HL-60/S4 treated with phorbol 12-myristate 13-acetate at 8.2 ng/mL for 4 days and 3 days (cell line): ENCODE measurements around the gene EPHA8.

Experiments
- in situ Hi-C: fragments of 300-500 bp; cut with MboI; formaldehyde crosslinking; loops from 2 replicates; pipeline ENCODE4 v1.15.0; 2022; ENCODE audit warnings: low sequenced_read_pairs

Gene EPHA8

DNA sequence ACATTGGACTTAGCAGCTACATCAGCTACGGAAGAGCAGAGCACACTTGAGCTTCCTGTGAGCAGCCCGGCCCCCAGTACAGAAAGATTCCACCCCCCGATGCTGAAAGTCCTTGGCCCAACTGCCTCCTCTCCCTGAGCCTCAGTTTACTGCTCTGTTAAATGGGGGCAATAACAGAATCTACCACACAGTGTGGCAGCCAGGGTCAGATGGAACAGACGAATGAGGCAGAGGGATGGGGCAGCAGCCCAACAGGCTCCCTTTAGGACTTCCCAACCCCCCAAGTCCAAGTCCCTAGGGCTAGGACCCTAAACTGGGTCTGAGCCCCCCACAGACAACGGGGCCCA, 50.3 kb downstream of the EPHA8 start:
- in situ Hi-C loops = no loop called here

DNA sequence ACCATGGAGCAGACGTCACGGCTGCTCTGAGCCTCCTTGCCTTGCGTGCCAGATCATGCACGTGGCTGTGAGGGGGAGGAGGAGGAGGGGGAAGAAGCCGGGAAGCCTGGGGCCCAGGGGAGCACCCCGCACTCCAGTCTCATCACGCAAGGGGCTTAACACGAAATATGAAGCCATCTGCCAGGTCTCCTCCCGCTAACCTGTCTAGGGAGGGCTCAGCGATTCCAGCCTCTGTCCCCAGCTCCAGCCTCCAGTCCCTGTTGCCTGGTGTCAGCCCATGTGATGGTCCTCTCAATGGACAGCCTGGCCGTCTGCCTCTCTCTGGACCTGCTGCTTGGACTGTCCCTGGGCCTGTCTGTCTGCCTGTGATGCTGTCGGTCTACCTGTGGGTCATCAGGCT, 50.7 kb downstream of the EPHA8 start:
- in situ Hi-C loops = no loop called here

DNA sequence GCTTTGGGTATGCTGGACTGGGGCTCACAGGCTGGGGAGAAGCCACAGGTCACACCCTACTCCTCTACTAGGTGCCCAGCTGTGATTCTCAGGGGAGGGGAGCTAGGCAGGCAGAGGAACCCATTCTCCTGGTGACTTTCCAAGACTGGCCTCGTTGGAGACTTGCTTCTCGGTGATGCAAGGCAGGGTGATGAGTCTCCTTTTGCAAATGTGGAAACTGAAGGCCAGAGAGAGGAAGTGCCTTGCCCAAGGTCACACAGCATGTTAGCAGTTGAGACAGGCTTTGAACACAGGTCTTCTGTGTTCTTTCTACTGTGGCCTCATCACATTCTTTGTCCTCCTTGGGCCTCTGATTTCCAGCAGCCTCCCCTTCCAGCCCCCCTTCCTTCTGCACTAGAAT, 52.6 kb downstream of the EPHA8 start:
- in situ Hi-C loops = no loop called here

DNA sequence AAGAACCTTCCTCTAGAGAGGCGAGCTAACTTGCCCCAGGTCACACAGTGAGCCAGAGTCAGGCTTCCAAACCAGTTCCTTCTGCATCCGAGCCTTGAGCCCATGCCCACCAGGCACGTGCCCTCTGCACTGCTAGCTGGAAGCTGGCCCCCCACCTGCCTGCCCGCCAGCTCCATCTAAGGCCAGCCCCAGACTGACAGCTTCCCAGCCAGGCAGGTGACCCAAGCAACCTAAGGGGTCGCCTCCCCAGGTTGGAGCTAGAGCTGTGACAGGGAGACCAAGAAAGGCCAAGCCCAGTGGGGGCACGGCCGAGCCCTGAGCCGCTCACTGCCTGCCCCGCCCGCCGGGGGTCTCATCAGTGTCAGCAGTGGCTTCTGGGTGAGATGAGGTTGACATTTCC, 53.3 kb downstream of the EPHA8 start:
- in situ Hi-C loops = no loop called here

DNA sequence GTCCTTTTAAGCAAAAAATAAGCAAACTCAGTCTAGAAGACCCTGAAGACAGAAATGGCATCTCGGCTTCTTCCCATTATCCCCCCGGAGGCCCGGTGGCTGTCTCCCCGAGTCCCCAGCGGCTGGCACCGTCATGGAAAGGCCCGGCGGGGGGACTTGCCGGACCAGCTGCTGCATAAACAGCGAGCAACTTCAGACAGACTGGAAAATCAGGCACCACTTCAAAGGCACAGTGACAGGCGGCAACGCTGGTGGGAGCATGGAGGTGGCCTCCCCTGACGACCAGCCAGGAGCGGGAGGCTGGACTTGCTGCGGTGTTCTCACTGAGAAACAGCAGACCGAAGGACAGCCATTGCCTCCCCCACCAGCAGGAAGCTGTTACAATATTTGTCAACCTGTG, 54.8 kb downstream of the EPHA8 start:
- in situ Hi-C loops = no loop called here

DNA sequence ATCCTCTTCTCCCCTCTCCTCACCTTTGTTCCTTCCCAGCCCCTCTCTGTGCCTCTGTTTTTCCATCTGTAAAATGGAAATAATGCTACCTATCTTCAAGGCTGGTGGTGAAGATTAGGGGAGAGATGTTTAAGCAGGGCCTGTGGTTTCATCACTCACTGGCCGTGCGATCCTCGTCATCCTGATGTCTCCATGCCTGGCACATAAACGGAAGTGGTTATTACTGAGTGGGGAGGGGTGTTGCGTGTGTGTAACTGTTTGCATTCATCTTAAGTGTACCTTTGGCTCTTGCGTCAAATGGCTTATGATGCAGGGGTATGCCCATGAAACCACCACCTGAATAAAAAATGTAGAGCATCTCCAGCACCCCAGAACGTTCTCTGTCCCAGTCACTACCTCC, 56.0 kb downstream of the EPHA8 start:
- in situ Hi-C loops = no loop called here

DNA sequence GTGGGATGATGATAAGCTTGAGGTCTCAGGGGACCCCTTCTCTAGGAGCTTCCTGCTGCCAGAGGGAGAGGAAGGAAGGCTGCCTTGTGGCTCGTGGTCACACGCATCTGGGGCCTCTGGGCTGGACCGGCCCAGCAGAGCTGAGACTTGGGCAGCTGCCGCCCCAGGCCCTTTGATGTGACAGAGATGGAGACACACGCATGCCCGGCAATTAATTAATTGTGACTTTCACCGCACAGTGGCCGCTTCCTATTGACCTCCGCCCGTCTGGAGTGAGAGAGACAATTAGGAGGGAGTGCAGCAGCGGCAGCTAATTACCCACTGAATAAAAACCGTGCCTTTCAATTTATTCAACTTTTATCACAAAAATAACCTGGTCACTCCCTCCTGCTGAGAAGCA, 56.5 kb downstream of the EPHA8 start:
- in situ Hi-C loops = no loop called here

DNA sequence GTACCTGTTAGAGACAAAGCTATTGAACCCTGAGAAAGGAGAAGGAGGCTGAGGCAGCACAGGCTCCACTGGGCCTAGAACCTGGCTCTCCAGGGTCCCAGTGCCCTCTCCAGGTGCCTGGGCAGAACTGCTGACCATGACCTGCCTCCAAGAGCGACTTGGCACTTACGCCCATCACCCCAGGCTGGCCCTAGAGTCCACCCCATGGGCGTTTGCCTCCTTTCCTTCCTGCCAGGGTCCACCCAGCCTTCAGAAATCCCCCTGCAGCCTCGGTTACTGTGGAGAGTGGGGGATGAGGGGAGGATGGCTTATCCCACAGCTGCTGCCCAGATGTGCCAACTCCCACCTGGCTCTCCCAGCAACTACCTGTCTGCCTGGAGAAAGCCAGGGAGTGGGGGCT, 58.5 kb downstream of the EPHA8 start:
- in situ Hi-C loops = no loop called here

DNA sequence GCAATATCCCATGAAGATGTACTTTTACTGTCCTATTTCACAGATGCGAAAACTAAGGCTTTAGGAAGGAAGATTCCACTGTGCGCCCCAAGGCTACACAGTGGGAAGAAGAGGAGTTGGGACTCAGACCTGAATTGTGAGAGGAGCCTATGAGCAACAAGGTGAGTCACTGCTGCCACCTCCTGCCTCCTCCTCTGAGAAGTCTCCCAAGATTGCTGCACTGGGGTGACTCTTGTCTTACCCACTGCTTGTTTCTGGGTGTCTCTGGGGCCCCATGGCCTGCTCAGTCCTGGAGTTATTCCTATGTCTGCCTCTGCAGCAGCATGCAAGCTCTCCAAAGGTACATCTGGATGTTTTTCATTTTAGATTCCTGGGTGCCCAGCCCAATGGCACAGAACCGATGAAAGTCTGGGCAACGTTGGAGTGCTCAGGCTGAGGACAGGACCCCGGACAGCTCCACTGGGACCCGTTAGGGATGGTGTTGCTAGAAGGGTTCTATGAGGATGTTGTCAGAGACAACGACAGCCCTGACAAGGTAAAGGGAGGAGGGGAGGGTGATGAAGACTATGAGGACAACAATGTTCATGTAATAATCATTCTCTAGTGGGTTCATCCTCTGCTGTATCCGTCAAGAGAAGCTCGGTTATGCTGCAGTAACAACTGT, 62.1 kb downstream of the EPHA8 start:
- in situ Hi-C loops = loop anchor here (25.0 kb wide), 1 partner anchor 488 kb away; the partner anchor contains the start of gene WNT4

DNA sequence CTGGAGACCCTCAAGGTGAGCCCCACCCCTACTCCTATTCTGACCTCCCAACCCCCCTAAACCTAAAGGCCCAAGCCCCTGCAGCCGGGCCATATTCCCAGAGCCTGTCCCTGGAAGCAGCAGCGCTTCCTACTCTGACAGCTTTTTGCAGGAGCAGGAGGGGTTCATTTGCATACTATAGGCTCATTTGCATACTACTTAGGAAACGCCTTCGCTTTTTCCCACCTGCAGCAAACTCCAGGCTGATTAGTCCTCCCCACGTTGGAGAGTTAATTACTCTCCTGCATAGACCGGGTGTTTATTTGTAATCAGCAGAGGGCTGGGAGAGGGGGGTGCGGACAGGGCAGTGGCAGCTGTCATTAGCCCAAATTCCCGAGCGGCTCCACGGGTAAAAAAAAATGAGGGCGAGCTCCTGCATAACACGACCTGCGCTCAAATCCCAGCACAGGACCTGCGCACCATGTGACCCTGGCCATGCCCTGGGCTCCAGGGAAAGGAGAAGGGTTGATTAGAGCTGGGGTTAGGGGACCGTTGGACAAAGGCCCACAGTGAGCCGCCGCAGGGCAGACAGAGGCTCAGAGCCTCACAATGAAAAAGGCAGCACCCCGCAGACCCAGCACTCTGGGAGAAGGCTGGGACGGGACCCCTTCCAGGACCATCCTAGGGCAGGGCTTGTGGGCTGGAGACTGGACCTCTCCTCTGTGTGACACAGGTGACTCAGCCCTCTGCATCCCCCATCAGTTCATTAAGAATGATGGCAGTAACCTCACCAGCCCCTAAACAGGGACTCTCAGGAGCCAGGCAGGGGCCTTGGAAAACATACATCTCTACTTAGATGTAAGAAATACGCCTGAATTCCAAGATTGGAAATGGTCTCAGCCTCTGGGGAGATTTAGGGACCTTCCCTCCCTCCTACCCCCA, 63.2 kb downstream of the EPHA8 start:
- in situ Hi-C loops = loop anchor here (25.0 kb wide), 1 partner anchor 489 kb away; the partner anchor contains the start of gene WNT4

DNA sequence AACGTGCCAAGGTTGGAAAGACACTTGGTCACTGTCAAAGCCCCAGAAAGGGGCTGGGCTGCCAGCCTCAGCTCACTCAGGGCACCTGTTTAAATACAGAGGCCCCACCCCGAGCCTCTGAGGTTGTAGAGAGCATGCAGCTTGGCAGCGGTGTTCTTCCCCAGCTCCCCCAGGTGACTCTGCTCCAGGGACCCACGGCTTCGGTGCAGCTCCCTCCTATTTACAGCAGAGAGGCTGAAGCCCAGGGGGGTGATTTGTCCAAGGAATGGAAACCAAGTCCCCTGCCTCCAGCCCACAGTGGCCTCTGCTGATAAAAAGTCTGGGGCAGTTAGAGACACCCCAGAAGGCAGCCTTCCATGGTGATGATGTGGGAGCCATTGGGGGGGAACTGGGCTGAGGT, 64.0 kb downstream of the EPHA8 start:
- in situ Hi-C loops = loop anchor here (25.0 kb wide), 1 partner anchor 490 kb away; the partner anchor contains the start of gene WNT4

DNA sequence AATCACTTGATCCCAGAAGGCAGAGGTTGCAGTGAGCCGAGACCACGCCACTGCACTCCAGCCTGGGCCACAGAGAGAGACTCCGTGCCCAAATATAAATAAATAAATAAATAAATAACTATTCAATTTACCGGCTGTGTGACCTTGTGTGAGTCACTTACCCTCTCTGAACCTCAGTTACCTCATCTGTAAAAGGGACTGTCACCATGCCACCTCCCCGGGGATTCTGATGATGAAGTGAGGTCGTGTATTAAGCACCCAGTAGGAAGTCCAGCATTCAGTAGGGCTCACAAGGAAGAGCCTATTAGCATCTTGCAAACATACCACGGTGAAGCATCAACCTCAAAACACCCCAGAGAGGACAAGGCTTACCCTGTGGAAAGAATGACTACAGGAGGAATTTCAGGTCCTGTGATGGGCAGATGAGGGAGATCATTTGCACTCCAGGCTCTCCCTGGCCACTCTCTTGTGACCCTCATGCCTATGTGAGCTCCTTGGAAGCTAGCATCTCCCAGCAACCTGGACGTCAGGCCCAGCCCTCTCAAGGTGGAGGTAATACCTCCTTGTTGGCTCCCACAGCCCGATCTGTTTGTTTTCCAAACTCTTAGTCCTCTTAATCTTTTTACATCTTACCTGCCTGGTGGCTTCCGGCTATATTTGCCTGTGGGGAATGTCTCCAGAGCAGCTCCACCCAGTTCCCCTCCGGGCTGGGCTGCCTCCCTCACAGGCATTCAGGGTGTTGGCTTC, 65.6 kb downstream of the EPHA8 start:
- in situ Hi-C loops = loop anchor here (25.0 kb wide), 1 partner anchor 492 kb away; the partner anchor contains the start of gene WNT4

DNA sequence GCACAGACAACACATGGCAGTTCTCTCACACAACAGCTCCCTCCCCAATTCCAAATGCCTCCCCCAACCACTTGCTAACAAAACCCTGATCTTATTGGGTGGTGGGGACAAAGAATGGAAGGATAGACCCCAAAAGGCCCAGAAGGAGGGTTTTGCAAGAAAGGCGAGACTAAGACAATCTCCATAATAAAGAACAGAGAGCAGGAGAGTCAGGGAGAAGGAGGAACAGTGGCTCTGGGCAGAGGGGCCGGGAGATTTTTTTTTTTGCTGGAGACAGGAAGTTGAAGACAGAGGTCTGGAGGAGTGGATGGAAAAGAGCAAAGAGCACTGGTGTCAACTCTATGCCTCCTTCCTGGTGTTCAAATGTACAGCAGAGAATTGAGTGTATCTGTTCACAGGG, 66.6 kb downstream of the EPHA8 start:
- in situ Hi-C loops = loop anchor here (25.0 kb wide), 1 partner anchor 493 kb away; the partner anchor contains the start of gene WNT4

DNA sequence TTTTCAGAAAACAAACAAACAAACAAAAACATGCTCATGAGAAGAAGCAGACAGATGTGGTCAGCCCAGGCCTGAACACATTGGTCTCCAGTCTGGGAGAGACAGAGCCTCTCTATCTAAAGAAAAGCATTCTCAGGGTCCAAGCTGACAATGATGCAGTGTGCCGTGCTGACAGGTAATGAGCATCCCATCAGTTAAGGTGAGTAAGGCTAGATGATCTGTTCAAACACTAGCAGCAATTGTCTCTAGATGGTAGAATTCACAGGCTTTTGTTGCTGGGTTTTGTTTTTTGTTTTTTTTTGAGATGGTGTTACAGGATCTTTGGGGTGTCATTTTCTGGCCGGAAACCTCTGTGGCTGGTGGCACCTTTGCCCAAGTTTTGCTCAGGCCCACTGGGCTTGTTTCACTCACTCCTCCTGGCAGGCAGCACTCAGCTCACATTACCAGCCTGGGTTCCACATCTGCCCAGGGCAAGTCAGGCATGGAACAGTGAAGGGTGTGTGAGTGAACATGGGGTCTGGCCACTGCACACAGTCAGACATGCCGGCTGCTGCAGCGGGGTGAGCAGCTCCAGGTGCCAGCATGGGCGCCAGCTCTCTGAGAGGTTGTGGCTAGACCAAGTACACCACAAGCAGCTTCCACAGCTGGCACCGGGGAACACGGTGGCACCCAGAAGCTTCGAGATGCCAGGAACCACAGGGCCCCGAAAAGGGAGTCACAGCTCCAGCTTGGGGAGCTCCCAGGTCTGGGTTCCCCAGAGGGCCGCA, 70.6 kb downstream of the EPHA8 start:
- in situ Hi-C loops = loop anchor here (25.0 kb wide), 1 partner anchor 497 kb away; the partner anchor contains the start of gene WNT4

DNA sequence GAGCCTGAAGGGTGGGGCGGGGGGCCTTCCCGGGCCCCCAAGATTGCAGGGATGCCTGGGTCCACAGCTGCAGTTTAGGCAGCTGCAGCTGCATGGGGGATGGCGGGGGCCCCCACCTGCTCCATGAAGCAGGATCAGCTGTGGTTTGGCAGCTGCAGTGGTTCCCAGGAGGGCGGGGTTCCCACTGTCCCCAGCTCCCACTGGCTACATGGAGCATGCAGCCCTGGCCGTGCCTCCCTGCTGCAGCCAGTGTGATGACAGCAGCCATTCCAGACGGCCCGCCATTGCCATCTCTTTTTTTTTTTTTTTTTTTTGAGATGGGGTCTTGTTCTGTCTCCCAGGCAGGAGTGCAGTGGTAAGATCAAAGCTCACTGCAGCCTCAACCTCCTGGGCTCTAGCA, 72.1 kb downstream of the EPHA8 start:
- in situ Hi-C loops = loop anchor here (25.0 kb wide), 1 partner anchor 498 kb away; the partner anchor contains the start of gene WNT4

DNA sequence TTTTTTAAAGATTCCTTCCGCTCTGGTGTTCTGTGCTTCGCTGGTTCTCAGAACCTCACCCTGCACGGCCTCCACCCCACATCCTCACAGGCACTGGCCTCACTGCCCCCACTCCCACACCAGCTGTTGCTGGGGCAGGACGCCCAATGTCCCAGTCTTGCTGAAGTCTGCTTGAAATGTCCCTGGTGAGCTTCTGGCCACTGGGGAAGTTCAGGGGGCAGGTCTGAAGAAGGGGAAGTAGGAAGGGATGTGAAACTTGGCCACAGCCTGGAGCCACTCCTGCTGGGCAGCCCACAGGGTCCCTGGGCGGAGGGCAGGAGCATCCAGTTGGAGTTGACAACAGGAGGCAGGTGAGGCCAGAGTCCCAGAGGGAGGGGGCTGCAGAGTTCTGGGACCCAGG, 73.1 kb downstream of the EPHA8 start, which contains the start of gene C1QA:
TSS of gene C1QA (plus strand) at position 276 of the 400 bp plus-strand sequence. CDS start 989 bp downstream, outside the sequence.
- in situ Hi-C loops = loop anchor here (25.0 kb wide), 1 partner anchor 499 kb away; the partner anchor contains the start of gene WNT4

DNA sequence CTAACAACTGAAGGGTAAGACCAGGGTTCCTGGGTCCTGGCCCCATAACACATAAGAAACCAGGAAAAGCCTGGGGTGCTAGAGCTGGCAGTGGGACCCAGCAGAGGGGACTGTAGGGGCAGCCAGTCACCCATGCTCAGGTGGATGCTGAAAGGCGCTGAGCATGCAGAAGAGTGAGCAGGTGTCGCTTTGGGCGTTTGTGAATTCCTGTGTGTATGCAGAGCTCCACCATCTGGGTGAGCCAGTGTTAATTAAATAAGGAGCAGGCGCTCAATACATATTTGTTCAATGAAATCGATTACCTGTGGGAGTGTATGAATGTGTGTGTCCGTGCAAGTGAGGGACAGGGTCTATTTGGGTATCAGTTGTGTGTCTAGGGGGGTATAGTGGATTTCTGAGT, 73.6 kb downstream of the EPHA8 start:
- in situ Hi-C loops = loop anchor here (25.0 kb wide), 1 partner anchor 500 kb away; the partner anchor contains the start of gene WNT4

DNA sequence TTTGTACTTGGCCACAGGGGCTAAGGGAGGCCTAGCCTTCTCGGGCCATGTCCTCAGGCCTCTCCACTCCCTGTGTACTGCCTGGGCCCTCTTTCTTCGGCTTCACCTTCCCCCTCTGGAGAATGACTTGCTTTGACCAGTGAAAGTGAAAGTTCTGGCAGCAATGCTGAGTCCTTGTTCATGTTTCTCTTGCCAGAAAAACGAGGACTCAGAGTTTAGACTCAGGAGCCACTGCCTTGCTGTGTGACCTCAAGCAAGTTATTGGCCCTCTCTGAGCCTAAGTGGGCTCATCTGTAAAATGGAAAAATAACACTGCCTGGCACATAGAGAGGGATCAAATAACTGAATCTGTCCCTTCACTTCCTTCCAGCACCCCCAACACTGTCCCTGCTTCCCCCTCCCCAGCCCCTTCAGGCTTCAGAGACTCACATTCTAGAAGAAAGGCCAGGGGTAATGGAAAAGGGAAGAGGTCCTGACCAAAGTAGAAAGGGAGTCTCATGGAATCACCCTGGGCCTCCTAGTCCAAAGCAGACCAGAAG, 74.7 kb downstream of the EPHA8 start:
- in situ Hi-C loops = loop anchor here (25.0 kb wide), 1 partner anchor 501 kb away; the partner anchor contains the start of gene WNT4

DNA sequence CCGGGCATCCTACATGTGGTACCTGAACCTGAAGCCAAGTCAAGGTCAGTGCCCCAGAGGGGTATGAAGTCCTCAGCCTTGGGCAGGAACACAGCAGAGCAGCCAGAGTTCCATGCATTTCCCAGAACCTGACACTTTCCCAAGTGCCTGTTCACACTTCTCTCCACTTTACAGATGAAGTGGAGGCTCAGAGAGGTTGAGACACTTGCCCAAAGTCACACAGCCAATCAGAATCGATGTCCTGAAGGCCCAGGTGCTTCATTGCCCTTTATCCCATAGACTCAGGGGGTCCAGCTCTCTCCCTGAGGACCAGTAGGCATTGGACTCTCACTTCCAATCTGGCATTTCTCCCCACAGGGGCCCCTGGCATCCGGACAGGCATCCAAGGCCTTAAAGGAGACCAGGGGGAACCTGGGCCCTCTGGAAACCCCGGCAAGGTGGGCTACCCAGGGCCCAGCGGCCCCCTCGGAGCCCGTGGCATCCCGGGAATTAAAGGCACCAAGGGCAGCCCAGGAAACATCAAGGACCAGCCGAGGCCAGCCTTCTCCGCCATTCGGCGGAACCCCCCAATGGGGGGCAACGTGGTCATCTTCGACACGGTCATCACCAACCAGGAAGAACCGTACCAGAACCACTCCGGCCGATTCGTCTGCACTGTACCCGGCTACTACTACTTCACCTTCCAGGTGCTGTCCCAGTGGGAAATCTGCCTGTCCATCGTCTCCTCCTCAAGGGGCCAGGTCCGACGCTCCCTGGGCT, 75.4 kb downstream of the EPHA8 start:
- in situ Hi-C loops = loop anchor here (25.0 kb wide), 1 partner anchor 501 kb away; the partner anchor contains the start of gene WNT4
